SW480 (cell line): ENCODE results near the gene PTPRCAP.
A peak's percentile ranks its signal among the peaks of the same experiment; 100 is the strongest.
"Not testable (repeated sequence)": the region's sequence is repeated elsewhere in the genome, so short reads cannot be mapped to it uniquely, and the experiment has no call there.

ENCODE experiments used
- DNase-seq: peaks from one replicate; pipeline ENCODE4 v3.0.0-alpha.2; 2016; ENCODE audit warnings: low spot score

Gene PTPRCAP

GRCh38 chr11:67409261-67409666, 28.2 kb downstream of the PTPRCAP start:
- no peak for DNase-seq

DNA sequence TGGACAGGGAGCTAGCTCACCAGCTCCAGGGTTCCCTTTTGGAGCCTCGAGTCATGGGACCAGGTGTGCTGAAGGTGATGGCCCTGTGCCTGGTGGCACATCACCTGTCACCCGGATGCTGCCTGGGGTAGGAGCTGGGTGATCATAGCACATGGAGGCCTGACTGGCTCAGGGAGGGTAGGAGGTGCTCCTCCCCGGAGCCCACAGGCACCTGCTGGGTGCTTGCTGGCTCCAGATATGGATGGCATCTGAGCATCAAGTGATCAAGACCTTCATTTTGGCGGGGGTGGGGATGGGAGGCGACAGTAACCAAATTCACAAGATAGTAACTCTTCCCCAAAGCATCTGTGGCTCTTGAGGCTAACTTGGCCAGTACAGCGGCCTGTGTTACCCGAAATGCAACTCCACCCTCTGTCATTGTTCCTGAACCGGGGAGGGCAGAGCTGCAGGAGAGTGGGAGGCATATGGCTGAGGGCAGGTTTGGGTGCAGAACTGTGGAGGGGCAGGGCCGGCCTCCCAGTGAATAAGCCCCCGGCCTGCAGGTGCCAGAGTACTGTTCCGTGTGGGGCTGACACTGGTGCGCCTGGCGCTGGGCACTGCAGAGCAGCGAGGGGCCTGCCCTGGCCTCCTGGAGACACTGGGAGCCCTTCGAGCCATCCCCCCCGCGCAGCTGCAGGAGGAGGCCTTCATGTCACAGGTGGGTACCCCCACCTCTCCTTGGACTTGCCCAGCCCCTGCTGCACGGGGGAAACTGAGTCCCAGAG, 28.9 kb downstream of the PTPRCAP start:
- no peak for DNase-seq

DNA sequence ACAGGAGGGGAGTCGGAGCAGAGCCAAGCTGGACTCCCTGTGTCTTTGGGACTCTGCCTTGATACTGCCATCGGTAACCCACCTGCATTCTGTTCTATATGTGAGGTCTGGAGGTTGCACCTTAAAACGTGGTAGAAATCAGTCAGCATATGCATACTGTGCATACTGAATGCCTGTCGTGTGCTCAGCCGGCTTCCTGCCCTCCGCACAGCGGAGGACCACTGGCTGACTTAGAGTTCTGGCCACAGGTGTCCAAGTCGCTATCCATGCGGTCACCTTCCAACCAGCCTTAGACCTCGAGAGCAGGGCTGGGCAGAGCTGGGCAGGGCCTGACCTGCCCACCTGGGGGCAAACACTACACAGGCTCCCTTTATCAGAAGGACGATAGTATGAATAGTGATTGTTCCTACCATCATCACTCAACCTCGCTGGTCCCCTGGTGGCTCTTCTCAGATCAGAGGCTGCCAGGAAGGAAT, 29.8 kb downstream of the PTPRCAP start:
- no peak for DNase-seq

DNA sequence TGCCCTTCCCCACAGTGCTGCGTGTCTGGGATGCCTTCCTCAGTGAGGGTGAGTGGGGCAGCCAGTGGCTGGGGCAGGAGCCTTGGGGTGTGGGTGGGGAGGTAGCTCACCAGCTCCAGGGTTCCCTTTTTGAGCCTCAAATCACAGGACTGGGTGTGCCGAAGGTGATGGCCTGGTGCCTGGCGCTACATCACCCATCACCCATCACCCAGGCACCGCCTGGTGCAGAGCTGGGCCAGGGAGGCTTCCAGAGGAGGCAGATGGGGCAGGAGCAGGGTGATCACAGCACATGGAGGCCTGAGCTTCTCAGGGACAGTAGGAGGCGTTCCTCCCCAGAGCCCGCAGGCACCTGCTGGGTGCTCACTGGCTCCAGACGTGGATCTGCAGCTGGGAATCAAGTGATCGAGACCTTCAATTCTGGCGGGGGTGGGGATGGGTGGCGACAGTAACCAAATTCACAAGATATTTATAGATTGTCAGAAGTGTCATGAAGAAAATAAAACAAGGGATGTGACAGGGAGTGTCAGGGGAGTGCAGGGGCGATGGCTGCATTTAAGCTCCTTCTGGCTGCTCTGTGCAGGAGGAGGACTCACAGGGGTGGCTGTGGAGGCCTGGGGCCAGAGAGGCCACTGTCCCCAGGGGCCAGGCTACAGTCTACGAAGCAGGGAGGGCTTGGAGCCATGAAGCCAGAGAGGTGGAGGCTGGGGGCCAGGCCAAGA, 30.4 kb downstream of the PTPRCAP start:
- DNase-seq = no peak

DNA sequence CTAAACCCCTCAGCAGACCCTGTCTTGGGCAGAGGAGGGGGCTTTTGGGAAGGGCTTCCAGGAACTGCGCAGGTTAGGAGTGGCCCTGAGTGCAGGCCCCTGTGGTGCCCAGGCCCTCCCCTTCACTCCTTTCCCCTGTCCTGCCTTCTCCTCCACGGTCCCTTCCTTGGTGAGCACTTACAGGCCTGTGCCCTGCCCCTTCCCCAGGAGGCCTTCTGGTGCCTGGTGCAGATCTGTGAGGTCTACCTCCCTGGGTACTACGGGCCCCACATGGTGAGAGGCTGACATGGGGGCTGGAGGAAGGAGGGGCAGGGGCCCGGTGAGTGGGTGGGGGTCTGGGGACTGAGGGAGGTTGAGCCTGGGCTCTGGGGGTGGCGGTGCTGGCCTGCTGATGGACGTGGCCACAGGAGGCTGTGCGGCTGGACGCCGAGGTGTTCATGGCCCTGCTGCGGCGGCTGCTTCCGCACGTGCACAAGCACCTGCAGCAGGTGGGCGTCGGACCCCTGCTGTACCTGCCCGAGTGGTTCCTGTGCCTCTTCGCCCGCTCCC, 31.0 kb downstream of the PTPRCAP start:
- DNase-seq = no peak

DNA sequence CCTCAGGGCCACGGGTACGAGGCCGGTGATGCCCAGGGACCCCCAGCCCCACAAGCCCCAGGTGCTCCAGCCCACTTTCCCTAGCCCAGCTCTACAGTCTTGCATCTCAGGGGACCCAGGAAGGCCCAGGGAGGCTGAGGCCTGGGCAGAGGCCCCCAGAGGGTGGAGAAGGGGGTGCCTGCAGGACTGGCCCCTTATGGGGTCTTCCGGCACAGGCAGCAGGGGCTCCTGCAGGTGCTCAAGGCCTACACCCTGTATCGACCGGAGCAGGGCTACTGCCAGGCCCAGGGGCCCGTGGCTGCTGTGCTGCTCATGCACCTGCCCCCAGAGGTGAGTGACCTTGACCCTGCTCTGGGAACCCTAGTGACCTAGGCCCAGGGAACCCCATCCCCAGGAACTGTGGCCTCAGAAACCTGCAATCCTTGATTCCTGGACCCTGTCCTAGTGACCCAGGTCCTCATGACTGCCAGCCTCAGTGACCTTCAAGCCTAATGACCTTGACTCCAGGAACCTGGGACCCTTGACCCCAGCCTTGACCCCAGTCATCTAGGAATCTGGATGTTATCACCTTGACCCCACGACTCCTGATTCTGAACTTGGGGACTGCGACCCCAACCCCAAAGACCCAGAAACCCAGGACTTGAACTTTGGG, 31.7 kb downstream of the PTPRCAP start:
- no peak for DNase-seq

DNA sequence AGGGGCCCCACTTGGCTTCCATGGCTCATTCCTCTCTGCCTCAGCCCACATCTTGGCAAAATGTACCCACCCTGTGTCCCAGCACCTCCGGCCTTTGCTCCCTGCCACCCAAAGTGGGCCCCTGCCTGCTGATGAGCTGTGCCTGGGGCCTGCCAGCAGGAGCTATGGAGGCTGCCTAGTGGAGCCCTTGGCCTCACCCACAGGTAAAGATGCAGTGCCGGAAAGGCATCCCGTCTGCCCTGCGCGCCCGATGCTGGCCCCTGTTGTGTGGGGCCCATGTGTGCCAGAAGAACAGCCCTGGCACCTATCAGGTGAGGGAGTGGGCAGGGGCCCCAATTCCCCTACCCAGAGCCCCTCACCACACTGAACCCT, 32.3 kb downstream of the PTPRCAP start:
- DNase-seq = no peak

DNA sequence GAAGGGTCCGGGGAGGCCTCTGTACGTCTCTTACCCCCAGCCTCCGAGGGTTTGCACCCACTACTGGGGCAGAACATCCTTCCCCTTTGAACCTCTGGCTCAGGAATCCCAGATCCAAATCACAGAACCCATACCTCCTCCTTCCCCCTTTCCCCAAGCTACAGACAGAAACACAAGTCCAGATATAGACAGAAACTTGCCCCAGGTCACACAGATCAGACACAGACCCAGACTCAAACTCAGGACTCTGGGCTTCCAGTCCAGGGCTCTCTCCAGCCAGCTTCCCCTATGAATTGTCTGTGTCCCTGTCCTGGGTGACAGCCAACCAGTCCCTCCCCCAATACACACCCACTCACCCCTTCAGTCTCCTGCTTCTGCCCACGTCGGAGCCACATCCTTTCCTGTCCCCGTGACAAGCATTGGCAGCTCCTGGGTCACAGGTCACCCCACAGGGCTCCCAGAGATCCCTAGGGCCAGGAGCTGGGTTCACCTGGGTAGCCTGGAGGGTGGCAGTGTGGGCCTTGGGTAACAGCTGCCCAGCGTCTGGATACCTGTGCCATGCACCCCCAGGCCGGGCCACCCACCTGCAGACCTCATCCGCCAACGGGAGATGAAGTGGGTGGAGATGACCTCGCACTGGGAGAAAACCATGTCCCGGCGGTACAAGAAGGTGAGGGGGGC, 32.8 kb downstream of the PTPRCAP start:
- DNase-seq = no peak

DNA sequence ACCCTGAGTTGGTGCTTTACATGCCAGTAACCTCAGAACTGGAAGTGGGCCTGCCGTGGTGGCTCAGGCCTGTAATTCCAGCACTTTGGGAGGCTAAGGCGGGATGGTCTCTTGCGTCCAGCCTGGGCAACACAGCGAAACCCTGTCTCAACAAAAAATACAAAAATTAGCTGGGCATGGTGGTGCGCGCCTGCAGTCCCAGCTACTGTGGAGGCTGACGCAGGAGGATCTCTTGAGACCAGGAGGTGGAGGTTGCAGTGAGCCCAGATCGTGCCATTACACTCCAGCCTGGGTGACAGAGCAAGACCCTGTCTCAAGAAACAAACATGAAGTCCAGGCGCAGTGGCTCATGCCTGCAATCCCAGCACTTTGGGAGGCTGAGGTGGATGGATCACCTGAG, 34.4 kb downstream of the PTPRCAP start:
- not testable (repeated sequence) for DNase-seq

DNA sequence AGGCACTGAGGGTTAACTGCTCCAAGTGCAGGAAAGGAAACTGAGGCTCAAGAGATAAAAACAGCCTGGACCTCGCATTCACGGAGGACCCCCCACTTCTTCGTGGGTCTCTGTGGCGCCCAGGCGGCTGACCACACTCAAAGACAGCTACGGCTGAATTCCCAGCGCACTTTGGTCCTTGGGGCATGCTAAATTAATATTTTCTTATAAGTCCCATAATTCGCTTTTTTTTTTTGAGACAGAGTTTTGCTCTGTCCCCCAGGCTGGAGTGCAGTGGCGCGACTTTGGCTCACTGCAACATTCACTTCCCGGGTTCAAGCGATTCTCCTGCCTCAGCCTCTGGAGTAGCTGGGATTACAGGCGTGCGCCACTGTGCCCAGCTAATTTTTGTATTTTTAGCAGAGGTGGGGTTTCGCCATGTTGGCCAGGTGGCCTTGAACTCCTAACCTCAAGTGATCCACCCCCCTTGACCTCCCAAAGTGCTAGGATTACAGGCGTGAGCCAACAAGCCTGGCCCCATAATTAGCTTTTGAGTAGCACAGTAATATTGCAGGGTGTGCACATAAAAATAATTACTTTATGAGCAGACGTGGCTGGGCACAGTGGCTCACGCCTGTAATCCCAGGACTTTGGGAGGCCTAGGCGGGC, 35.2 kb downstream of the PTPRCAP start:
- not testable (repeated sequence) for DNase-seq

GRCh38 chr11:67401495-67402191, 35.8 kb downstream of the PTPRCAP start, which contains the start of gene PPP1CA:
Gene PPP1CA (minus strand): TSS chr11:67401858. CDS start chr11:67401782, 76 bp downstream.
- peak; percentile 89 for DNase-seq

- DNase-seq = no peak
Measured at GRCh38 chr11:67400942-67401494, 36.5 kb downstream of the PTPRCAP start.

DNA sequence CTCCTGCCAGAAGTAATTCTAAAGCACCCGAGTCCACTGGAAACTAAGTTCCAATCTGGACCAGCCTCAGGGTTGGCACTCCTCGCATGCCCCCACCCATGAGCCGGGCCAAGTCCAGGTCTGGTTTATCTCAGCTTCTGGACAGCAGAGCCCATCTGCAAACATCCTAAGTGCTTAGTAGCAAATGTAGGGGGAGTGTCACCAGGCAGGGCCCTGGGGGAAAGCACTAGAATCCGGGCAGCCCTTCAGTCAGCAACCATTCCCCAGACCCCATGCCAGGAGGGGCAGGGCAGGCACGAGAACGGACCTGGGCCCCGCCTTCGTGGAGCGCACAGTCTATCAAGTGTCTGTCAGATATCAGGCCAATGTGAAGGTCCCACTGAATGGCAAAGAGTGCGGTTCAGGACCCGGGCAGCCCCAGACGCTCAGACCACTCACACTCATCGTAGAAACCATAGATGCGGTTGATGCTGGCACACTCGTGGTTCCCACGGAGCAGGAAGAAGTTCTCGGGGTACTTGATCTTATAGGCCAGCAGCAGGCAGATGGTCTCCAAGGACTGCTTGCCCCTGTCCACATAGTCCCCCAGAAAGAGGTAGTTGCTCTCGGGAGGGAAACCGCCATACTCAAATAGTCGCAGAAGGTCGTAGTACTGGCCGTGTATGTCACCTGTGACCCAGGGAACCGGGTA, 37.1 kb downstream of the PTPRCAP start:
- DNase-seq = no peak

- no peak for DNase-seq
Measured at GRCh38 chr11:67398661-67399563, 38.6 kb downstream of the PTPRCAP start.

GRCh38 chr11:67397986-67398660, 39.4 kb downstream of the PTPRCAP start:
- no peak for DNase-seq

DNA sequence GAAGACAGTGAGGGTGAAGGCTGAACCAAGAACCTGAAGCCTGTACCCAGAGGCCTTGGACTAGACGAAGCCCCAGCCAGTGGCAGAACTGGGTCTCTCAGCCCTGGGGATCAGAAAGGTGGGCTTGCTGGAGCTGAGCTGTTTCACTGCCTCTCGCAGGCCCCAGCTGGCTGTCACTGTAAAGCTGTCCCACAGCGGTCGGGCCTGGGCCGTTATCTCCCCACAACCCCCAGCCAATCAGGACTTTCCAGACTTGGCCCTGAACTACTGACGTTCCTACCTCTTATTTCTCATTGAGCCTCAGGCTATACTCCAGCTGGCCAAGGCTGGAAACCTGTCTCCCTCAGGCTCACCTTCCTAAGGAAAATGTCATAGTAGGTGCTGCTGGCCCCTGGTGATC, 39.9 kb downstream of the PTPRCAP start:
- DNase-seq = no peak

DNA sequence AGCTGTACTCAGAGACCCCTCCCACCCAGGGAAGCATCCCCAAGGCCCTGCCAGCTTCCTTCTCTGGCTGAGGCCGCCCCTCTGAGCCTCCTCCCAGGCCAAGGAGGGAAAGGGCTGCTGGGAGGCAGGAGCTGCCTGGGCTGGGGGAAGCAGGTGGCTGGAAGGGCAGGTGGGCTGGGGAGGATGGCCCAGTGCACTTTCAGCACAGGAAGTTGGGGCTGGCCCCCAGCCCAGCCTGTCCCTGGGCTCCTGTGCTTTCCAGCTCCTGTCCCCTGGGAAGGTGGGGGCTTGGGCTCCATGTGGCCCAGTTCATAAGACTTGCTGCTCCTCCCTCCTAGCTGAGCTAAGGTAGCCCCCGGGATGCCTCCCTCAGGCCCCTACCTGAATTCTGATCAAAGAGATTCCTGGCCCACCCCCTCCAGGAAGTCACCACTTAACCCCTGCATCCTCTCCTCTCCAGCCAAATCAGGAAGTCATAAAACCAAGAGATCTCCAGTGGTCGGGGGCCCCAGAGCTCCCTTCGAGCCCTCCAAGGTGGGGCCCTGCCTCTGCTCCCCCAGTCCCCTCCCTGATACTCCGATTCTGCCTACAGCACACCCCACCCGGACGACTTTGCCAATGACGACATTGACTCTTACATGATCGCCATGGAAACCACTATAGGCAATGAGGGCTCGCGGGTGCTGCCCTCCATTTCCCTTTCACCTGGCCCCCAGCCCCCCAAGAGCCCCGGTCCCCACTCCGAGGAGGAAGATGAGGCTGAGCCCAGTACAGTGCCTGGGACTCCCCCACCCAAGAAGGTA, 40.7 kb downstream of the PTPRCAP start:
- no peak for DNase-seq

DNA sequence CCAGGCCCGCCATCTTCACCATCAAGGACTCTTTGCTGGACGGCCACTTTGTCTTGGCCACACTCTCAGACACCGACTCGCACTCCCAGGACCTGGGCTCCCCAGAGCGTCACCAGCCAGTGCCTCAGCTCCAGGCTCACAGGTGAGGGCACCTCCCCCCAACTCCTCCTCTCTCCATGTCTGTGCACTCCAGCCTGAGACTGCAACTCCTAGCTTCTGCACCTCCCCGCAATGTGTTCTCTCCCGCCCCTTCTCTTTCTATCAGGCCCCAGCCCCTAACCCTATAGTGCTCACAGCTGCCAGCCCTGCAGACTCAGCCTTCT, 41.3 kb downstream of the PTPRCAP start:
- DNase-seq = no peak
